ENCODE results near the gene SAXO1.

The SAXO1 gene

GRCh38 chr9:18909140-18910018 lies 123.6 kb downstream of the SAXO1 start:
- DNase-seq: no peak

GRCh38 chr9:18907927-18908625 lies 124.9 kb downstream of the SAXO1 start:
- DNase-seq: no peak

DNA sequence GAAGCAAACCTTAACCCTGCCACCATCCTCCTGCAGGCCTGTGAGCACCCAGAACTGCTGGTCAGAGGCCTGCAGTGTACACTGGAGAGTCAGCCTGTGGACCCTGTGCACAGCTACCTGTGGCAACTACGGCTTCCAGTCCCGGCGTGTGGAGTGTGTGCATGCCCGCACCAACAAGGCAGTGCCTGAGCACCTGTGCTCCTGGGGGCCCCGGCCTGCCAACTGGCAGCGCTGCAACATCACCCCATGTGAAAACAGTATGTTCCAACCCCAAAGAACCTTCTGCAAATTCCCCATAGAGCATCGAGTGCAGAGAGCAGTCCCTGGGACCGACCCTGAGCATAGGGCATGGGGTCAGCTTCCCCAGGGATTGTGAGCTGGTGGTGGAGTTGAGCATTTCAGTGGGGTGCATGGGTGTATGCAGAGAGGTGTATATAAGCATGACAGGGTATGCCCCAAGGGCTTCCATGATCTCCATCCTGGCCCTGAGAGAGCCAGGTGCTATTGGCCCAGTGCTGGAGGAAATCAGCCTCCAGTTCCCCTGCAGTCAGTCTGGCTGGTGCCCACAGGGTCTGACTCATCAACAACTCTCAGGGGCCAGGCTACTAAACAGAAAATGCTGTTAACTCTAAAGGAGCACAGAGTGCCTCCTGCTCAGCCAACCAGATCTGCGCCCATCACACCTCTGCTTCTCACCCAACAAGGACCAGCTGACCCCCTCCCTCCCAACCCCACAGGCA lies 126.2 kb downstream of the SAXO1 start:
- no peak for DNase-seq

DNA sequence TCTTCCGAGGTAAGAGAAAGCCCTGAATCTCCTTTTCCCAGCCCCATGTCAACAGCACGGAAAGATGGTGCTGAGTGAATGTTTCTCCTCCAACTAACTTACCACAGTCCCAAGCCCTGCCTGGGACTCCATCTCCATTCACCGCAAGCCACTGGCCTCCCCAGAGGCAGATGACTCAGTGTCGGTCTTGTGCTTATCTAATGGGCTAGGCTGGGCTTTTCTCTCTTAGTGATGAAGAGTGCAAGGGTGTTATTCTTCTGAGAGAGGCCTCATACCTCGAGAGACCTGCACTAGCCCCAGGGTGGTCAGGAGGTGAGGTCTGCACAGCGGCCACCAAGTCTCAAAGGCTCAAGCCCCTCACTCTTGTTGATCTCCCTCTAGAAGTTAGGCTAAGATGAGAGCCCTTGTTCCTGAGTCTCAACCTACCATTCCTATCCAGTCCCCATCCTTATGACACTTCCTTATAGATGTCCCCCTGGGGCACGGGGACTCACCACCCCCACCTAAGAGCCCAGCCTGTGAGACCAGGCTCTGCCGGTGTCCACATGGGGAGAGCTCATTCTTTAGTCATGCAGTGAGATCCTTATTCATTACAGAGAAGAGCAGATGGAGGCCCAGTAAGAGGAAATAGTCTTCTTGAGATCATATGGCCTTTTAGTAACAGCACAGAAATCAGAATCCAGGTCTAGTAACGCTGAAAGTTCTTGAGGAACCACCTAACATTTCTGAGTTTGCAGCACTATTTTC lies 127.0 kb downstream of the SAXO1 start:
- DNase-seq: no peak

DNA sequence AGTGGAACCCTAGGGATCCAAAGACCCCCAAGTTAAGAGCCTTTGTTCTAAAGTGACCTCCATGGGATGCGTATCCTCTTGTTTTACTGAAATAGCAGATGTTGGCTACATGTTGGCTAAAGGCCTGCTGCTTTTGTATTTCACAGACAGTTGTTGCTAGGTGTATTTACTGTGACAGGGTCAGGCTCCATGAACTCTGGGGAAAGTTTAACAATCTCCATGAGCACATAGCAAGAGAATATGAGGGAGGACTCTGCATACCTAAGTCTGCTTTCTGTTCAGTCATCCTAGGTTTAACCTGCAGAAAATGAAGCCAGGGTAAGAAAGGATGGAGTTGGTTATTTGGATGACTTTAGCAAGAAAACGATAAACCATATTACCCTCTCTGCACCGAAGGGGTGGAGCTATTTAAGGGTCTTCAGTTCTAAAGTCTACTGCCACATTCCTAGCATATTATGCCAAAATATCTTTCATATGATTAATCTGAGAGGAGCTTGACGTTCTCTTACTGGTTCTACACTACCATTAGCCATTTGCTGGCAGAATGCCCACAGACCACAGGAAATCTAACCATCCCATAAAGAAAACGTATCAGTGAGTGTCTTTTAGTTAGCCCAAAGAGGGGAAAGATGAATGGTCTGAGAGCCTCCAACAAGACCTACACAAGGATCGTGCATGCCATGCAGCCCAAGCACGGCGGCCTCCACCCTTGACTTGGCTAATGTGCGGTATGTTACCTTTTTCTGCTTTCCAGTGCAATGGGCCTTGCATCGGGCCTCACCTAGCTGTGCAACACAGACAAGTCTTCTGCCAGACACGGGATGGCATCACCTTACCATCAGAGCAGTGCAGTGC lies 127.8 kb downstream of the SAXO1 start:
- DNase-seq: no peak

DNA sequence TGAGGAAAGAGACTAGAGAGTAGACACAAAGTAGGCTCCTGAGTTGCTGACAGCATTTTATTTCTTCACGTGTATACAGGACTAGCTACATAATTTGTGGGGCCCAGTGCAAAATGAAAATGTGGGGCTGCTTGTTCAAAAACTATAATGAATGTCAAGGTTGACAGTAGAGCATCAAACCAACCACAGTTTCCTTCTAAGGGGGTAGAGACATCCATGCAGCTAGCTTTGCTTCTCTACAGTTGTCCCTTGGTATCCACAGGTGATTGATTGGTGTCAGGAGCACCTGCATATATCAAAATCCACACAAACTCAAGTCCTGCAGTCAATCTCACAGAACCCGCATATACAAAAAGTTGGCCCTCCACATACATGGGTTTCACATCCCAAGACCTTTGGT lies 129.6 kb downstream of the SAXO1 start:
- DNase-seq: no peak

DNA sequence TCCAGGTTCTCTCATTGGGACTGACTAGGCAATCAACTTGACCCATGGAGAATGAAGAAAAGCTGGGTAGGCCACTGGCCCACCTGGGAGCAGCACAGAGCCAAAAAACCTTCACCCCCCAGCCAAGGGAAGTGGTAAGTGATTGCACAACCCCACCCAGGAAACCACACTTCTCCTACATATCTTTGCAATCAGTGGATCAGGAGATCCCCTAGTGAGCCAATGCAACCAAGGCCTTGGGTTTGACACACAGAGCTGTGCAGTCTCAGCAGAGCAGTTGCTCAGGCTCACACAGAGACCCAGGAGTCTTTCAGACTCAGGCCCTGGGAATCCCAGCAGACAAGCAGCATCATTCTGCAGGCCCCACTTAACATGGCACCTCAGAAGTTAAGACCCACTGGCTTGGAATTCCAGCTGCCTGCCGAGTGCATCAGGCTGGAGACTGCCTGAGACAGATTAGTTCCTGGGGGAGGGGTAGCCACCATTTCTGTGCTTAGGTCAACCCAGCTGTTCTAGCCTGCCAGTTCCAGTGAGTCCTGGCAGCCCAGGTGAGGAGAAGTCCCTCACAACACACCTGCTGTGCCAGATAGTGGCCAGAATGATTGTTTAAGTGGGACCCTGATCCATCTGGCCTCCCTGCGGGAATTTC lies 136.4 kb downstream of the SAXO1 start:
- no peak for DNase-seq

GRCh38 chr9:18896004-18896403 lies 137.0 kb downstream of the SAXO1 start:
- DNase-seq: no peak

- no peak for DNase-seq
These were observed 139.5 kb downstream of the SAXO1 start for GRCh38 chr9:18893491-18893890.

GRCh38 chr9:18893046-18893445 lies 140.0 kb downstream of the SAXO1 start:
- DNase-seq: no peak

DNA sequence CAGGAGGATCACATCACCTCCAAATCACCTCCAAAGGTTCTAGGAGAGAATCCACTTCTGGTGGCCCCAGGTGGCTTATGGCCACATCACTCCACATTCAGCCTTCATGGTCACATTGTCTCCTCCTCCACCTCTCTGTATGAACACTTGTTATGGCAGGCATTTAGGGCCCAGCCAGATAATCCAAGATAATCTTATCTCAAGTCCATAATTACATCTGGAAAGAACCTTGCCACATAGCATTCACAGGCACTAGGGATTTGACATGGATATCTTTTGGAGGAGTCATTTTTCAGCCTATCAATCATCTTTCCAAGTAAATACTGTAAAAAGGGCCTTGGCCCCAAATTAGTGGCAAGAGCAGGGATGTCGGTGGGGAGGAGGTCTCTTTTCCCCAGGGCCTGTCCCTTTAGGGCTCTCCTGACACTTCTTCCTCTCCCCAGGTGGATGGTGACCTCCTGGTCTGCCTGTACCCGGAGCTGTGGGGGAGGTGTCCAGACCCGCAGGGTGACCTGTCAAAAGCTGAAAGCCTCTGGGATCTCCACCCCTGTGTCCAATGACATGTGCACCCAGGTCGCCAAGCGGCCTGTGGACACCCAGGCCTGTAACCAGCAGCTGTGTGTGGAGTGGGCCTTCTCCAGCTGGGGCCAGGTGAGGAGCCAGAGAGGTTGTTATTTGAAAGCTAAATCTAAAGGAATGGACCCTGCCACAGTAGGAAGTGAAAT lies 140.9 kb downstream of the SAXO1 start:
- no peak for DNase-seq

GRCh38 chr9:18890372-18890771 lies 142.6 kb downstream of the SAXO1 start:
- no peak for DNase-seq

- no peak for DNase-seq
These were observed 143.5 kb downstream of the SAXO1 start for GRCh38 chr9:18889550-18889949.

GRCh38 chr9:18888290-18888689 lies 144.7 kb downstream of the SAXO1 start:
- DNase-seq: no peak

GRCh38 chr9:18887546-18887945 lies 145.5 kb downstream of the SAXO1 start:
- DNase-seq: no peak

- no peak for DNase-seq
These were observed 151.3 kb downstream of the SAXO1 start for GRCh38 chr9:18881758-18882157.

DNA sequence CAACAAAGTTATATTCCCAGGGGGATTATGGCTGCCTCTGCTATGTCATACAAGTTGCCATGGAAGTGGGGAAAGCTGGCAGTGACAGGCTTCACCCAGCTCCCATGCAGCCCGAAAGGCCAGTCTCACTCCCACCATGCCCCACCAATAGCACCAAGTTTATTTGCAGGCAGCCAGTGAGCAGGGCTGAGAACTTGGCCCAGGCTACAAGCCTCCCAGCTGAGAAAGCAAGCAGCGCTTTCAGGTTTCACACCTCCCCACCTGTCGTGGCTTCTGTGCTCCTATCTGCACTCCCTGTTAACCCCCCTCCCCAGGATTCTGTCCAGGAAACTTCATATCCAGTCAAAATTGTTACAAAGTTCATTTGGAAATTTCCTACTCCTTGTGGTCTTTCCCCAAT lies 155.0 kb downstream of the SAXO1 start:
- no peak for DNase-seq
